Pancreas (tissue), 10 donors: ENCODE data around the gene PRKCA. TPM values are rescaled to one million over a fixed set of nuclear protein-coding genes. Genes with fewer than 3 reads are reported as not detected.

Experiments
- ATAC-seq, 4 donors: fragments of 200-7000 bp; cut with Tn5 transposase; one replicate each; pipeline versions ENCODE4 v1.8.0 to v1.9.1; 2020; ENCODE audit warnings: mild to moderate bottlenecking in 4 of 4, moderate library complexity in 4 of 4
- DNase-seq, 6 donors: peaks; one replicate each; pipeline ENCODE4 v3.0.0-alpha.2; 2020
- FAIRE-seq: peaks from 2 replicates; lab custom pipeline; 2012; peaks lifted over from hg19 to GRCh38; lab: Jason Lieb, UNC
- H3K27ac ChIP-seq, 4 donors: fragments of 200-600 bp; sonication (generic); 1 replicate in 3 of 4; 2 replicates in 1 of 4; pipeline versions ENCODE4 v1.5.0 to v1.8.0; 2020
- H3K27me3 ChIP-seq, 4 donors: fragments of 200-600 bp; one replicate each; pipeline ENCODE4 v1.8.0; 2021
- H3K36me3 ChIP-seq, 3 donors: fragments of 200-600 bp; sonication (generic) in 1 of 3; one replicate each; pipeline versions ENCODE4 v1.5.0 to v1.8.0; 2020 to 2021
- H3K4me1 ChIP-seq, 3 donors: fragments of 200-600 bp; one replicate each; pipeline ENCODE4 v1.8.0; 2021
- H3K4me3 ChIP-seq, 4 donors: fragments of 200-600 bp; sonication (generic) in 2 of 4; one replicate each; pipeline versions ENCODE4 v1.5.0 to v1.8.0; 2020 to 2021
- H3K9me3 ChIP-seq, 4 donors: fragments of 200-600 bp; one replicate each; pipeline ENCODE4 v1.8.0; 2021
- WGBS, 2 donors: extraction: QIAGEN DNeasy Blood & Tissue Kit; methylation state at CpG; one replicate each; pipeline ENCODE4 v1.1.7; 2013; 5-methylcytosine and 5-hydroxymethylcytosine counted together
- intact Hi-C, 3 donors: fragments of 100-400 bp; cut with DNase I; formaldehyde crosslinking; loops; one replicate each; pipeline versions ENCODE4 v1.11.1 to v1.14.2; 2022
- polyA plus RNA-seq, 2 donors: library from polyadenylated mRNA; stranded (reverse); fragments of 200-250 nt; gene quantifications; one replicate each; pipeline ENCODE4 v1.2.3, GENCODE V29; 2013
- total RNA-seq, 6 donors: library from RNA; stranded (reverse); fragmentation: NEBNext Ultra II Directional in 4 of 6; extraction: Animal tissue kit (Norgen Biotek cat#: 25700) in 4 of 6; gene quantifications; one replicate each; pipeline versions ENCODE4 v1.2.1 to v1.2.4, GENCODE V29; 2021 to 2023
- TF ChIP-seq, protein P1 (sequence below), 4 donors: fragments of 200-600 bp; sonication (generic) in 3 of 4; IDR thresholded peaks; one replicate each; pipeline versions ENCODE4 v1.5.0 to v1.8.0; 2021; ENCODE audit warnings: antibody characterized with exemption in 4 of 4
- donor health status: healthy with polysubstance abuse.
- donor health status: DM: no; HTN: no; CAD: no; lungs with moderate emphysema.
- donor health status: DM: no; HTN: no; CAD: no.
- donor health status: control.
- donor health status: control.
- donor health status: Bipolar disorder and iron deficiency.
- donor health status: DM: yes; HTN: yes; CAD: no.
- donor health status: DM: no; HTN: no; CAD: no.
- donor health status: DM: no; HTN: no; CAD: no.
- donor health status: DM: yes; HTN: yes; CAD: no.

The PRKCA gene
- total and polyA plus RNA-seq, 8 donors: 3.5 to 22.3 (median 10.2) TPM

DNA sequence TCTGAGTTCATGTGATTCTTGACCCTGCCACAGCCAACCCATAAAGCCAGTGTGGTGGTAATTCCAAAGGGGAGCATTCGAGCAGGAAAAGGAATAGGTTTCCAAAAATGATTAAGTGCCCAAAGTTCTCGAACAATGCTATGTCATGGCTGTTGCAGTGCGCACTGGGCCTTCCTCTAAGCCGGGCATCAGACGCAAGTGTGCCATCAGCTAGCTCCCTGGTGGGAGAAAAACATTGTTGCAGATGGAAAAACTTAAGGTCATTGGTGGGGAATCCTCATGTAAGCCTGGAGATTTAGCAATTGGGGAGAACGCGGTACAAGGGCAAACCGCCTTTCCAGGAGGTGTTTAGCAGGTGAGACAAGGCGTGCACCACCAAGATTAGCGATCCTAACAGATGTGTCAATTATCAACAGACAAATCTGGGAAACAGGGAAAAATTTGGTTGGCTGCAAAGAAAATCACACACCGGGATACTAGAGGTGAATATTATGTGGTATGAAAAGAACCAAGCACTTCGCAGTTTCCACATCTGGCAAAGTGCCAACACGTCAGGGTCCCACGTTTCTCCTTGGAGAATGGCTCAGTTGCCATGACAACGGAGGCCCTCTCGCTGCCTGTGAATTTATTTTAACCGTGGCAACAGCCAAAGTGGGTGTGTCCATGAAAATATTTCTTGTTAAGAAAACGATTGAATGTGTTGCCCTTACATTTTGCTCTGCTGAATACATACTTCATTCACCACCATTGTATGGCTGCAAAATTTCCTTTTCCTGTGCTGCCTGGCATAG, 414.0 kb downstream of the PRKCA start:
- Histone ChIP-seq H3K27ac (no peak overlapping the region), H3K36me3 (no peaks in the 10 kb centered on the region), H3K4me1 (peaks cover 6 to 11% (median 8%) of the 10 kb centered on the region in 3 donors), H3K27me3 (no peaks in the 10 kb centered on the region), H3K4me3 (no peak overlapping the region), H3K9me3 (no peaks in the 10 kb centered on the region)
- 65 to 66% methylated on average over 18 of the region's 18 CpGs for WGBS, 2 donors
- FAIRE-seq (no peak), ATAC-seq (no peak), DNase-seq (peak in 2 of 6 donors; percentile 21 to 46)
- intact Hi-C loops: loop anchor here in 1 of 3 donors (5.0 kb wide), 1 partner anchor 191 kb away; no protein-coding TSS in a partner anchor
- TF ChIP-seq, protein P1, sequence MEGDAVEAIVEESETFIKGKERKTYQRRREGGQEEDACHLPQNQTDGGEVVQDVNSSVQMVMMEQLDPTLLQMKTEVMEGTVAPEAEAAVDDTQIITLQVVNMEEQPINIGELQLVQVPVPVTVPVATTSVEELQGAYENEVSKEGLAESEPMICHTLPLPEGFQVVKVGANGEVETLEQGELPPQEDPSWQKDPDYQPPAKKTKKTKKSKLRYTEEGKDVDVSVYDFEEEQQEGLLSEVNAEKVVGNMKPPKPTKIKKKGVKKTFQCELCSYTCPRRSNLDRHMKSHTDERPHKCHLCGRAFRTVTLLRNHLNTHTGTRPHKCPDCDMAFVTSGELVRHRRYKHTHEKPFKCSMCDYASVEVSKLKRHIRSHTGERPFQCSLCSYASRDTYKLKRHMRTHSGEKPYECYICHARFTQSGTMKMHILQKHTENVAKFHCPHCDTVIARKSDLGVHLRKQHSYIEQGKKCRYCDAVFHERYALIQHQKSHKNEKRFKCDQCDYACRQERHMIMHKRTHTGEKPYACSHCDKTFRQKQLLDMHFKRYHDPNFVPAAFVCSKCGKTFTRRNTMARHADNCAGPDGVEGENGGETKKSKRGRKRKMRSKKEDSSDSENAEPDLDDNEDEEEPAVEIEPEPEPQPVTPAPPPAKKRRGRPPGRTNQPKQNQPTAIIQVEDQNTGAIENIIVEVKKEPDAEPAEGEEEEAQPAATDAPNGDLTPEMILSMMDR (IDR thresholded peaks at IDR 0.05): no peak

DNA sequence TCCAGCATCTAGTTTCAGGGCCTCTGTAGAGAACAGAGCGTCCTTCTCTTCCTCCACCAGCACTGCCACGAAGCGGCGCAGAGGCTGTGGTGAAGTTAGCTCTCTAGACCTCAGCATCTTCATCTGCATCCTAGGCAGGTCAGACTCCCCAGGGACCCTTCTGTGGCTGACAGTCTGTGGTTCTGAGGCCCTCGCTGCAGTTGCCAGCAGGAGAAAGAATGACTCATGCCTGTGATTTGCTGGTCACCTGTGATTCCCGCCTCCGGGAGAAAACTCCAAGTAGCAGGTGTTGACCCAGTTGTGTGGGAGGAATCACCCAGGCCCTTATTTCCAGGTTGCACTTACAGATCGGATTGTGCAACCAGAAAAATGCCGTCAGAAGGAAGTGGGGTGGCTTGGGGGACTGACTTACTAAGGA, 415.2 kb downstream of the PRKCA start:
- intact Hi-C loops: loop anchor here in 1 of 3 donors (5.0 kb wide), 1 partner anchor 190 kb away; no protein-coding TSS in a partner anchor
- no peak overlapping the region for H3K4me3 ChIP-seq
- ATAC-seq: peak; percentile 78 to 91 (median 90)
- H3K27me3 ChIP-seq: no peaks in the 10 kb centered on the region
- H3K4me1 ChIP-seq: peaks cover under 1 to 6% (median 5%) of the 10 kb centered on the region in 3 donors
- no peaks in the 10 kb centered on the region for H3K9me3 ChIP-seq
- TF ChIP-seq, protein P1 (IDR thresholded peaks at IDR 0.05): no peak
- WGBS, 2 donors: 61% methylated on average over 9 of the region's 9 CpGs
- H3K27ac ChIP-seq: peak overlapping the region; percentile 44 to 60 (median 54)
- no peak for FAIRE-seq
- DNase-seq: peak in 5 of 6 donors; percentile 75 to 89 (median 81)
- no peaks in the 10 kb centered on the region for H3K36me3 ChIP-seq

DNA sequence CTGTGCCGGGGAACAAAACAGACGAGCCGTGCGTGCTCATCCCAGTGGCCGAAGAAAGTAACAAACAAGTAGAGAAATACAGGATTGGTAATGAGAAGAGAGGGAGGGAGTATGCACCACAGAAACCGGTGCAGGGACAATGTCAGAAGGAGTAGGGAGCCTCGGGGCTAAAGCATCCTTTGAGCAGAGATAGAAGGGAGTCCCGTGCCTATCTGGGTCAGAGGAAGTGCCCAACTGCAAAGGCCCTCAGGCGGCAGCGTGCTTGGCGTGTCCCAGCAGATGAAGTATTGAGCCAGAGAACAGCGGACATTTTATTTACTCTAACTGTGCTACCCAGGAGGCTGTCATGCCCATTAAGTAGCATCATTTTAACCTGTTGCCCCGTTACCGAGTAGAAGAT, 417.6 kb downstream of the PRKCA start:
- peaks cover 0 to 14% (median 14%) of the 10 kb centered on the region in 3 donors for H3K4me1 ChIP-seq
- no peak for DNase-seq
- no peak overlapping the region for H3K27ac ChIP-seq
- TF ChIP-seq, protein P1 (IDR thresholded peaks at IDR 0.05): no peak
- no peak for FAIRE-seq
- WGBS, 2 donors: 87 to 90% methylated on average over 14 of the region's 14 CpGs
- H3K4me3 ChIP-seq: no peak overlapping the region
- H3K27me3 ChIP-seq: no peaks in the 10 kb centered on the region
- no peaks in the 10 kb centered on the region for H3K9me3 ChIP-seq
- intact Hi-C loops: no loop called here
- no peaks in the 10 kb centered on the region for H3K36me3 ChIP-seq
- no peak for ATAC-seq

DNA sequence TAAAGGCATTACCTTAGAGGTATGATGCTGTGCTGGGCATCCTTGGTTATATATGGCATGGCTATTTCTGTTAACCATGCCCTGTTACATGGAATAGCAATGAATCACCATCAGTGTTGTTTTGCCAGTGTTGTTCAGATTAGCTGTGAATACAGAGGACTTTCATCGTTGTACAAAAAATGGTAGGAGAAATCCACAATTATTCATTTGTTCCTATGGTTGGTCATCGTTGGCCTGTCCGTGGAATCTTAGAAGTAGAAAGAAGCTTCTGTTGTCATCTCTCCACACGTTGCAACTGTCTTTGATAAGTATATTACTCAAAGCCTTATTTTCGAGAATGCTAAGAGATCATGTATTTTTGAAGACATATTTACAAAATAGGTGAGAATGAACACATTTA, 418.2 kb downstream of the PRKCA start:
- Histone ChIP-seq H3K27ac (no peak overlapping the region), H3K9me3 (no peaks in the 10 kb centered on the region), H3K4me1 (peaks cover 0 to 18% (median 14%) of the 10 kb centered on the region in 3 donors), H3K4me3 (no peak overlapping the region), H3K27me3 (no peaks in the 10 kb centered on the region), H3K36me3 (no peaks in the 10 kb centered on the region)
- TF ChIP-seq, protein P1 (IDR thresholded peaks at IDR 0.05): no peak
- ATAC-seq (no peak), DNase-seq (no peak), FAIRE-seq (no peak)
- 88 to 94% methylated on average over 5 of the region's 5 CpGs for WGBS, 2 donors
- intact Hi-C loops: no loop called here

DNA sequence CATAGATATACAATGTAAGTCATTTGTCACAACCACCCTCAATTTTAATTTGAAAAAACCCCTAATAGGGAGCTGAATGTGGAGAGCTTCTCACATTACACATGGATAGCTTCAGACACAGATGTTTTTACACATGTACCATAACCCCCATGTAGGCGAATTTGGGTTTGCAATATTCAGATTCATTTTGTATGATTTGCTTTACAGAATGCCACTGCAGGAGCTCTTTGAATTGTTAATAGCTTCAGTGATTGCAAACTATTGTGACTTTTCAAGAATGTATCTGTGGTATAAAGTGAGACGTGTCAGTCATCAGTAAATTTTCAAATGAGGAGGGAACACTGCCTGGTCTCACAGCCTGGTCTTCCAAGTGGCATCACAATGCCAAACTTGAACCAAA, 419.9 kb downstream of the PRKCA start:
- ATAC-seq: no peak
- WGBS, 2 donors: 87 to 94% methylated on average over 2 of the region's 2 CpGs
- FAIRE-seq: no peak

More for the DNA sequence above, 419.9 kb downstream of the PRKCA start:
- Histone ChIP-seq H3K4me1 (peaks cover 0 to 15% (median 14%) of the 10 kb centered on the region in 3 donors), H3K27ac (no peak overlapping the region), H3K27me3 (no peaks in the 10 kb centered on the region), H3K4me3 (no peak overlapping the region), H3K9me3 (no peaks in the 10 kb centered on the region), H3K36me3 (no peaks in the 10 kb centered on the region)
- TF ChIP-seq, protein P1 (IDR thresholded peaks at IDR 0.05): no peak
- intact Hi-C loops: no loop called here
- no peak for DNase-seq
